Panc1 (cell line): ENCODE results near the gene SMCO1. TPM values are rescaled to one million over a fixed set of nuclear protein-coding genes. Genes with fewer than 3 reads are reported as not detected.

Source experiments
- ATAC-seq: fragments of 200-7000 bp; cut with Tn5 transposase; 2 replicates; pipeline ENCODE4 v1.9.1; 2020; ENCODE audit warnings: mild to moderate bottlenecking, moderate library complexity
- BruUV-seq: library from RNA; stranded (reverse); fragments of 400-500 nt; replicated peaks from 2 replicates; lab custom pipeline; 2021; lab: Mats Ljungman, UMichigan
- CTCF ChIA-PET: fragments of 300-600 bp; sonication (Branson Sonifier 250); formaldehyde crosslinking; loops from one replicate; lab custom pipeline; 2022; ENCODE audit warnings: antibody characterized with exemption; lab: Charles Lee
- POLR2A ChIA-PET: fragments of 300-600 bp; sonication (Branson Sonifier 250); formaldehyde crosslinking; loops from one replicate; lab custom pipeline; 2022; ENCODE audit warnings: antibody characterized with exemption; lab: Charles Lee
- DNase-seq: peaks from one replicate; pipeline ENCODE4 v3.0.0-alpha.2; 2010; ENCODE audit warnings: low read depth, low spot score
- H3K27ac ChIP-seq: 2 replicates; pipeline ENCODE4 v1.5.1; 2011; ENCODE audit warnings: mild to moderate bottlenecking, low read length, inconsistent platforms
- H3K27me3 ChIP-seq: fragments of 200-500 bp; sonication (Bioruptor generic); 2 replicates; pipeline ENCODE4 v1.6.0; 2014; ENCODE audit warnings: low read length, inconsistent platforms; ENCODE audit not compliant: control insufficient read depth, insufficient read depth
- H3K36me3 ChIP-seq: fragments of 200-500 bp; sonication (Bioruptor generic); 2 replicates; pipeline ENCODE4 v1.5.1; 2014; ENCODE audit warnings: inconsistent platforms, mild to moderate bottlenecking, low read length, moderate library complexity; ENCODE audit not compliant: control insufficient read depth, insufficient read depth
- H3K4me1 ChIP-seq: 2 replicates; pipeline ENCODE4 v1.5.1; 2011; ENCODE audit warnings: inconsistent platforms, mild to moderate bottlenecking, low read length, moderate library complexity; ENCODE audit not compliant: control insufficient read depth, insufficient read depth
- H3K4me3 ChIP-seq, 2 experiments: 2 replicates each; pipeline ENCODE4 v1.5.1; 2011 to 2012; ENCODE audit warnings: low read depth in 2 of 2, low read length in 2 of 2, mild to moderate bottlenecking in 2 of 2, inconsistent platforms in 1 of 2, moderate library complexity in 1 of 2
- H3K9me3 ChIP-seq: fragments of 200-500 bp; sonication (Bioruptor generic); 2 replicates; pipeline ENCODE4 v1.5.1; 2014; ENCODE audit warnings: low read depth, mild to moderate bottlenecking, inconsistent platforms, low read length, moderate library complexity; ENCODE audit not compliant: control insufficient read depth, insufficient read depth
- CTCF ChIP-seq: fragments of 450-650 bp; IDR thresholded peaks from 2 replicates; pipeline ENCODE4 v1.5.1; 2017; ENCODE audit warnings: mild to moderate bottlenecking
- POLR2AphosphoS5 ChIP-seq: IDR thresholded peaks from 2 replicates; pipeline ENCODE4 v1.6.1; 2012; ENCODE audit warnings: mild to moderate bottlenecking, low read depth, low read length, moderate library complexity
- REST ChIP-seq, 2 experiments: IDR thresholded peaks; 2 replicates each; pipeline ENCODE4 v1.6.1; 2011 to 2012; ENCODE audit warnings: low read depth in 2 of 2, control low read depth in 1 of 2, low read length in 1 of 2, mild to moderate bottlenecking in 1 of 2, moderate library complexity in 1 of 2; ENCODE audit not compliant: insufficient read depth in 1 of 2
- SIN3A ChIP-seq: IDR thresholded peaks from 2 replicates; pipeline ENCODE4 v1.6.1; 2012; ENCODE audit warnings: low read depth, mild to moderate bottlenecking, low read length, moderate library complexity, borderline replicate concordance; ENCODE audit not compliant: insufficient read depth
- TCF7L2 ChIP-seq: IDR thresholded peaks from 2 replicates; pipeline ENCODE4 v1.6.1; 2011; ENCODE audit warnings: mild to moderate bottlenecking, low read depth, low read length, inconsistent platforms
- in situ Hi-C: cut with HindIII; loops from 2 replicates; pipeline ENCODE4 v1.10.0; 2016; ENCODE audit warnings: low sequenced_read_pairs, low pct_unique_long_range_greater_than_20kb
- intact Hi-C: fragments of 100-400 bp; cut with micrococcal nuclease; formaldehyde crosslinking; loops from one replicate; pipeline ENCODE4 v1.10.0; 2022; ENCODE audit not compliant: unreplicated experiment
- total RNA-seq: library from RNA; stranded (reverse); gene quantifications from one replicate; pipeline ENCODE4 v1.2.1, GENCODE V29; 2021; ENCODE audit not compliant: unreplicated experiment

Gene SMCO1
- total RNA-seq, 1 experiment from 2014 or later: not detected

GRCh38 chr3:196559826-196560225, 44.7 kb upstream of the SMCO1 start:
- TF ChIP-seq TCF7L2 (no peak), POLR2AphosphoS5 (no peak), SIN3A (no peak), CTCF (no peak), REST (IDR thresholded peaks at IDR 0.05; ENCODE audit: insufficient read depth in 1 of 2, low read depth in 2 of 2, low read length in 1 of 2) (no peak)
- in situ Hi-C loops: no loop called here
- Histone ChIP-seq H3K9me3 (no peaks in the 10 kb centered on the region), H3K4me3 (no peak overlapping the region), H3K4me1 (peaks cover 16% of the 10 kb centered on the region), H3K27ac (no peak overlapping the region), H3K36me3 (0 out of 2 replicates have a peak, but pooled peaks cover 3% of the 10 kb centered on the region), H3K27me3 (no peaks in the 10 kb centered on the region)
- ATAC-seq (no peak), DNase-seq (no peak)
- BruUV-seq: no TSS peak
- CTCF ChIA-PET: interaction anchor here (0.6 kb wide), 1 partner anchor 126 kb away, joined by 6 read pairs; no protein-coding TSS in a partner anchor
- intact Hi-C loops: no loop called here
- POLR2A ChIA-PET: no interaction called here

- no peak for DNase-seq
- Histone ChIP-seq H3K36me3 (0 out of 2 replicates have a peak, but pooled peaks cover 3% of the 10 kb centered on the region), H3K4me1 (peaks cover 3% of the 10 kb centered on the region; the same call in 1 of the 2 replicates), H3K27ac (no peak overlapping the region), H3K4me3 (no peak overlapping the region), H3K27me3 (no peaks in the 10 kb centered on the region), H3K9me3 (no peaks in the 10 kb centered on the region)
- no peak for TF ChIP-seq TCF7L2
- no peak for TF ChIP-seq CTCF
- no peak for TF ChIP-seq REST (IDR thresholded peaks at IDR 0.05; ENCODE audit: insufficient read depth in 1 of 2, low read depth in 2 of 2, low read length in 1 of 2)
- no peak for TF ChIP-seq POLR2AphosphoS5
- no peak for TF ChIP-seq SIN3A
- CTCF ChIA-PET: no interaction called here
- intact Hi-C loops: no loop called here
- no TSS peak for BruUV-seq
- ATAC-seq: no peak
- POLR2A ChIA-PET: no interaction called here
- in situ Hi-C loops: no loop called here
These were observed 43.3 kb upstream of the SMCO1 start for GRCh38 chr3:196558476-196558875.
